ENCODE results near the gene SLAMF8. TPM values are rescaled to one million over a fixed set of nuclear protein-coding genes. Genes with fewer than 3 reads are reported as not detected.

The SLAMF8 gene
- total RNA-seq, 1 experiment from 2014 or later: not detected

DNA sequence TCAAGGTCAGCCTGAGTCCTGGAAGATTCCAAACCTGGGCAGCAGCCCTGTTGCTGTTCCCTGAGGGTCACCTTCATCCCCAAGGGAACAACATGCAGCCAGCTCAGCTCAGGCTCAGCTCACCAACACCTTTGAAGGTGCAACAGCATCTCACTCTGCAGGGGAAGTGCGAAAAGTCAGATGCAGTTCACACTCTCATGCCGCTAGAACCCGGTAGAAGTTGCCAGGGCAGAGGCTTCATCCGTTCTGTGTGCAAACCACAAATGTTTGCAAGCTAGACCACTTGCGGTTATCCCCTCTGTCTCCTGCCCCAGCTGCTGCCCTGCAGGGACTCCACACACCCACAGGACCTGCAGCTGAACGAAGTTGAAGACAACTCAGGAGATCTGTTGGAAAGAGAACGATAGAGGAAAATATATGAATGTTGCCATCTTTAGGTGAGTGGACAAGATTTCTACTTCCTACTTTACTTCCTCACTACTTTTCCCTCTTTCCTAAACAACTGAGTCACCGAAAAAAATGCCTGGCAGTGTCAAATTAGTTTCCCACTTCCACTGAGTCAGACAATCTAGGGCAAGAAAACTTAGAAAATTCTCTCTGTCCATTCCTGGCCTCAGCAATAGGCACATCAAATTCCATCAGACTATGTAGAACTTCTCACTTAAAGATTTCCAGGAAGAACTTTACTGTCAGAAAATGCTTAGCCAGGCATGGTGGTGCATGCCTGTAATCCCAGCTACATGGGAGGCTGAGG, 26.3 kb upstream of the SLAMF8 start:
- Mint-ChIP-seq H3K4me3 (ENCODE audit: unreplicated experiment) (no peak overlapping the region), H3K9me3 (ENCODE audit: unreplicated experiment) (no peaks in the 10 kb centered on the region), H3K27me3 (ENCODE audit: insufficient read depth, unreplicated experiment) (peaks cover 13% of the 10 kb centered on the region), H3K27ac (ENCODE audit: unreplicated experiment) (no peak overlapping the region), H3K4me1 (ENCODE audit: low read depth, unreplicated experiment) (no peaks in the 10 kb centered on the region), H3K36me3 (ENCODE audit: insufficient read depth, unreplicated experiment) (no peaks in the 10 kb centered on the region)
- no peaks in the 10 kb centered on the region for H3K27me3 ChIP-seq (replicated peaks; ENCODE audit: control insufficient read depth, insufficient read depth, low read length)
- no peaks in the 10 kb centered on the region for H3K4me1 ChIP-seq
- intact Hi-C loops (cut with micrococcal nuclease; ENCODE audit: unreplicated experiment): no loop called here
- TF ChIP-seq, protein P1, sequence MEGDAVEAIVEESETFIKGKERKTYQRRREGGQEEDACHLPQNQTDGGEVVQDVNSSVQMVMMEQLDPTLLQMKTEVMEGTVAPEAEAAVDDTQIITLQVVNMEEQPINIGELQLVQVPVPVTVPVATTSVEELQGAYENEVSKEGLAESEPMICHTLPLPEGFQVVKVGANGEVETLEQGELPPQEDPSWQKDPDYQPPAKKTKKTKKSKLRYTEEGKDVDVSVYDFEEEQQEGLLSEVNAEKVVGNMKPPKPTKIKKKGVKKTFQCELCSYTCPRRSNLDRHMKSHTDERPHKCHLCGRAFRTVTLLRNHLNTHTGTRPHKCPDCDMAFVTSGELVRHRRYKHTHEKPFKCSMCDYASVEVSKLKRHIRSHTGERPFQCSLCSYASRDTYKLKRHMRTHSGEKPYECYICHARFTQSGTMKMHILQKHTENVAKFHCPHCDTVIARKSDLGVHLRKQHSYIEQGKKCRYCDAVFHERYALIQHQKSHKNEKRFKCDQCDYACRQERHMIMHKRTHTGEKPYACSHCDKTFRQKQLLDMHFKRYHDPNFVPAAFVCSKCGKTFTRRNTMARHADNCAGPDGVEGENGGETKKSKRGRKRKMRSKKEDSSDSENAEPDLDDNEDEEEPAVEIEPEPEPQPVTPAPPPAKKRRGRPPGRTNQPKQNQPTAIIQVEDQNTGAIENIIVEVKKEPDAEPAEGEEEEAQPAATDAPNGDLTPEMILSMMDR (IDR thresholded peaks at IDR 0.05; ENCODE audit: insufficient read depth in 1 of 2, low read depth in 1 of 2, low read length in 1 of 2, severe bottlenecking in 1 of 2, unreplicated experiment in 1 of 2): no peak
- POLR2A ChIA-PET: no interaction called here
- no peaks in the 10 kb centered on the region for H3K36me3 ChIP-seq (ENCODE audit: control insufficient read depth, insufficient read depth, low read length)
- no peak overlapping the region for H3K4me3 ChIP-seq (ENCODE audit: low read depth, low read length)
- H3K9me3 ChIP-seq: no peaks in the 10 kb centered on the region
- no TSS peak for BruUV-seq (replicated peaks)
- DNase-seq: no peak
- CTCF ChIA-PET: interaction anchor here (1.8 to 5.1 kb wide), 3 partner anchors 11 to 207 kb away, joined by 17 to 75 read pairs (median 68); no protein-coding TSS in a partner anchor

DNA sequence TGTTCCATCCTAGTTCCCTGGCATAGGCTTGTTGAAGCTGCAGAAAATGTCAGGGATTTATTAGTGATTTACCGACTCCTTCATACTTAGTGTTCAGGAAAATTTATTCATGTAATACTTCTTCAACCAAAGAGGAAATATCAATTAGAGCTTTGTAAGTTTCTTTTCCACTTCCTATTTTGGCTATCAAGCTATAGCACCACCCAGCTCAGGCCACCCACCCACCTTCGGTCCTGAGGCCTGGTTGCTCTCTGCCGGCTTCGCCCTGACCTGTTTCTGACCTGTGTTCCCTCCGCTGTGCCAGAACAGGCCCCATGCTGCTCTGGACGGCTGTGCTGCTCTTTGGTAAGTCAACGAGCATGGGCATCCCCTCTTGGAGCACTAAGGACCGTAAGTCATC, 24.6 kb upstream of the SLAMF8 start, which contains the start of gene FCRL6:
FCRL6 (plus strand) TSS at position 250 of the 400 bp plus-strand sequence; CDS start at position 315, 65 bp downstream.
- no peaks in the 10 kb centered on the region for H3K36me3 ChIP-seq (ENCODE audit: control insufficient read depth, insufficient read depth, low read length)
- H3K9me3 Mint-ChIP-seq (ENCODE audit: unreplicated experiment): no peaks in the 10 kb centered on the region
- TF ChIP-seq, protein P1 (IDR thresholded peaks at IDR 0.05; ENCODE audit: insufficient read depth in 1 of 2, low read depth in 1 of 2, low read length in 1 of 2, severe bottlenecking in 1 of 2, unreplicated experiment in 1 of 2): no peak
- no peaks in the 10 kb centered on the region for H3K36me3 Mint-ChIP-seq (ENCODE audit: insufficient read depth, unreplicated experiment)
- DNase-seq: no peak
- ChIA-PET CTCF (interaction anchor here (1.1 to 1.5 kb wide), 2 partner anchors 89 to 205 kb away, joined by 3 to 5 read pairs; no protein-coding TSS in a partner anchor), POLR2A (no interaction called here)
- no peak within 1 kb of the TSS for H3K27ac Mint-ChIP-seq (ENCODE audit: unreplicated experiment)
- H3K4me1 Mint-ChIP-seq (ENCODE audit: low read depth, unreplicated experiment): no peaks in the 10 kb centered on the region
- H3K4me1 ChIP-seq: no peaks in the 10 kb centered on the region
- no peaks in the 10 kb centered on the region for H3K27me3 ChIP-seq (replicated peaks; ENCODE audit: control insufficient read depth, insufficient read depth, low read length)
- H3K9me3 ChIP-seq: no peaks in the 10 kb centered on the region
- peaks cover 13% of the 10 kb centered on the region for H3K27me3 Mint-ChIP-seq (ENCODE audit: insufficient read depth, unreplicated experiment)
- no peak within 1 kb of the TSS for H3K4me3 Mint-ChIP-seq (ENCODE audit: unreplicated experiment)
- intact Hi-C loops (cut with micrococcal nuclease; ENCODE audit: unreplicated experiment): no loop called here
- H3K4me3 ChIP-seq (ENCODE audit: low read depth, low read length): no peak within 1 kb of the TSS
- BruUV-seq (replicated peaks): no TSS peak

DNA sequence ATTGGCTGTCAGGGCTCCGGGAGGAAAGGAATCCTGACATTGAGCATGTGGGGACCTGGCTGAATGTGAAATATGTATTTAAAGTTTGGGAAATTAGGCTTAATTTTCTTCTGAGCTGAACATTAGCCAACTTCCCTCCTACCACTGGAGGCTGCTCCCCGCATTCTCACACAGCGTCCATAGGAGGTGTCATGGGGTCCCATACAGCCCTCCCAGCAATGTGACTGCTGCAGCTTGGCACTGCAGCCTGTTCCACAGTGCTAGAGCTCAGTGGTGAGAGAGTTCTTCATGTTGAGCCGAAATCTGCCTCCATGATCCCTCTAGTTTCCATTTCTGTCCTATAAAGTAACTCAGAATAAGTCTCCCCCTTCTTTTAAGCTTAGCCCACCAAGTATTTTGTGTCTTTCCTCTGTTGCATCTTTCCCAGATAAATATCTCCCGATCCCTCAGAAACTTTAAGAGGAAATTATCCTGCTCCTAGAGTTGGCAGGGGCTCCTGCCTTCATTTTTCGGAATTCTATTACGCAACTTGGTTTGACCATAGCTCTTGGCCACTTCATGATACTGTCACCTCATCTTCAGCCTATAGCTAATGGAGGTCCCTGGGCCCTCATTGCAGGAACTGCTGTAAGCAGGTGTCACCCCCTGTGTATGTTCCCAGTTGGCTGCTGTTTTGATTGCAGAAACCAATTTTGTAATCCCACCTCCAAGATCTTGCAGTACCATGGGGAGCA, 22.6 kb upstream of the SLAMF8 start:
- Mint-ChIP-seq H3K9me3 (ENCODE audit: unreplicated experiment) (no peaks in the 10 kb centered on the region), H3K4me1 (ENCODE audit: low read depth, unreplicated experiment) (no peaks in the 10 kb centered on the region), H3K27ac (ENCODE audit: unreplicated experiment) (no peak overlapping the region), H3K36me3 (ENCODE audit: insufficient read depth, unreplicated experiment) (no peaks in the 10 kb centered on the region), H3K27me3 (ENCODE audit: insufficient read depth, unreplicated experiment) (peaks cover 12% of the 10 kb centered on the region), H3K4me3 (ENCODE audit: unreplicated experiment) (no peak overlapping the region)
- no TSS peak for BruUV-seq (replicated peaks)
- POLR2A ChIA-PET: no interaction called here
- Histone ChIP-seq H3K27me3 (replicated peaks; ENCODE audit: control insufficient read depth, insufficient read depth, low read length) (no peaks in the 10 kb centered on the region), H3K36me3 (ENCODE audit: control insufficient read depth, insufficient read depth, low read length) (no peaks in the 10 kb centered on the region), H3K4me3 (ENCODE audit: low read depth, low read length) (no peak overlapping the region), H3K9me3 (no peaks in the 10 kb centered on the region), H3K4me1 (no peaks in the 10 kb centered on the region)
- intact Hi-C loops (cut with micrococcal nuclease; ENCODE audit: unreplicated experiment): no loop called here
- TF ChIP-seq, protein P1 (IDR thresholded peaks at IDR 0.05; ENCODE audit: insufficient read depth in 1 of 2, low read depth in 1 of 2, low read length in 1 of 2, severe bottlenecking in 1 of 2, unreplicated experiment in 1 of 2): no peak
- DNase-seq: no peak
- CTCF ChIA-PET: interaction anchor here (1.0 to 2.1 kb wide), 2 partner anchors 42 to 203 kb away, joined by 3 to 9 read pairs; no protein-coding TSS in a partner anchor
